Adrenal gland (tissue), 12 donors: ENCODE results near the gene UGGT1. TPM values are rescaled to one million over a fixed set of nuclear protein-coding genes. Genes with fewer than 3 reads are reported as not detected.

Experiments
- DNase-seq, 7 donors: peaks; one replicate each; pipeline ENCODE4 v3.0.0-alpha.2; 2019 to 2020
- H3K27ac ChIP-seq, 5 donors: fragments of 200-600 bp; sonication (generic) in 4 of 5; 1 replicate in 3 of 5; 2 replicates in 2 of 5; pipeline versions ENCODE4 v1.5.1 to v1.8.0; 2016 to 2020; ENCODE audit warnings: mild to moderate bottlenecking in 1 of 5
- H3K27me3 ChIP-seq: fragments of 200-600 bp; 2 replicates; pipeline ENCODE4 v1.8.0; 2021
- H3K36me3 ChIP-seq, 2 donors: fragments of 200-600 bp; replicated peaks in 1 of 2; 1 replicate in 1 of 2; 2 replicates in 1 of 2; pipeline versions ENCODE4 v1.5.1 to v1.8.0; 2018 to 2022
- H3K4me1 ChIP-seq, 2 donors: fragments of 200-600 bp; replicated peaks in 1 of 2; 1 replicate in 1 of 2; 2 replicates in 1 of 2; pipeline versions ENCODE4 v1.5.1 to v1.8.0; 2018 to 2021
- H3K4me3 ChIP-seq, 4 donors: fragments of 200-600 bp; sonication (generic) in 3 of 4; one replicate each; pipeline ENCODE4 v1.5.1; 2016 to 2018
- H3K9me3 ChIP-seq, 3 donors: fragments of 200-600 bp; sonication (generic) in 1 of 3; replicated peaks in 1 of 3; 1 replicate in 2 of 3; 2 replicates in 1 of 3; pipeline versions ENCODE4 v1.5.1 to v1.8.0; 2016 to 2021
- POLR2A ChIP-seq, 2 donors: fragments of 450-650 bp; IDR thresholded peaks; one replicate each; pipeline ENCODE4 v1.6.1; 2017; ENCODE audit warnings: antibody characterized with exemption in 2 of 2, mild to moderate bottlenecking in 2 of 2, moderate library complexity in 1 of 2
- WGBS, 4 donors: extraction: QIAGEN DNeasy Blood & Tissue Kit in 2 of 4; methylation state at CpG; one replicate each; pipeline versions ENCODE4 v1.1.5 to v1.1.7; 2013 to 2017; 5-methylcytosine and 5-hydroxymethylcytosine counted together
- intact Hi-C, 2 donors: fragments of 100-400 bp; cut with DNase I; formaldehyde crosslinking; loops; one replicate each; pipeline versions ENCODE4 v1.14.1 to v1.15.0; 2022 to 2023
- polyA plus RNA-seq, 3 donors: library from polyadenylated mRNA; stranded (reverse); fragments of 200-250 nt in 2 of 3; fragments of 350-450 nt in 1 of 3; fragmentation: Illumina TruSeq in 1 of 3; extraction: RNeasy Lipid Tissue Mini Kit (QIAGEN cat#74804) in 1 of 3; gene quantifications; one replicate each; pipeline ENCODE4 v1.2.3, GENCODE V29; 2013 to 2014
- total RNA-seq, 9 donors: library from RNA; depleted of rRNA in 4 of 9; stranded (reverse); fragments of >200 nt in 4 of 9; fragments of 120-200 nt in 1 of 9; fragmentation: NEBNext Ultra II Directional in 1 of 9; extraction: Animal tissue kit (Norgen Biotek cat#: 25700) in 1 of 9; gene quantifications; one replicate each; pipeline versions ENCODE4 v1.1.0 to v1.2.4, GENCODE V29; 2013 to 2023
- TF ChIP-seq, protein P1 (sequence below), 6 experiments: fragments of 450-650 bp in 4 of 6; fragments of 200-600 bp in 2 of 6; sonication (generic) in 1 of 6; IDR thresholded peaks; 1 replicate in 5 of 6; 2 replicates in 1 of 6; pipeline versions ENCODE4 v1.5.1 to v1.8.0; 2016 to 2021; ENCODE audit warnings: antibody characterized with exemption in 6 of 6, mild to moderate bottlenecking in 2 of 6, moderate library complexity in 1 of 6
- donor health status: healthy with polysubstance abuse.
- donor health status: Bipolar disorder and iron deficiency.
- donor health status: DM: yes; HTN: yes; CAD: no.
- donor health status: DM: no; HTN: no; CAD: no.
- donor health status: DM: no; HTN: no; CAD: no.
- donor health status: DM: yes; HTN: yes; CAD: no.

UGGT1 gene
- total and polyA plus RNA-seq, 12 donors = 6.6 to 67.5 (median 41.5) TPM

DNA sequence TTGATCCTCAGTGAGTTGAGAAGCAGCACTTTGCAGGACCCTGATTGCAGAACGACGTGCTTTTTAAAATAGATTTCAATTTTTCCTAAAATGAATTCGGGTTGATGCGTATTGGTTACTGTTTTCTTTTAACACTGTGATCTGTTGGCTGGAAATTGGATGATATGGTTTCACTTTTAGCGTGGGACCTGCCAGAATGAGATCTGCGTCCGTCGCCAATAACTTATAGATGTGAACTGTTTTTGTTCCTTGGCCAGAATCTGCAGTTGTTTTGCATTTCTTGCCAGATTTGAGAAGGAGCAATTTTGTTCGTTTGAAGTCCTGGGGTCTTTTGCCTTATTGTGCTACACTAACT, 703 bp downstream of the UGGT1 start:
- intact Hi-C loops = loop anchor here in 1 of 2 donors (5.0 kb wide), 1 partner anchor 64 kb away; the partner anchor contains the start of gene SAP130
- DNase-seq = peak in 1 of 7 donors; percentile 5
- WGBS, 4 donors = 0 to 1% (median 0%) methylated on average over 9 of the region's 9 CpGs
- Histone ChIP-seq H3K4me1 (peaks cover 3 to 18% of the 10 kb centered on the region in 2 donors), H3K9me3 (no peaks in the 10 kb centered on the region), H3K27ac (peak overlapping the region in 4 of 5 donors; percentile 23 to 89 (median 68)), H3K27me3 (no peaks in the 10 kb centered on the region), H3K36me3 (no peaks in the 10 kb centered on the region), H3K4me3 (peak overlapping the region; percentile 48 to 96 (median 80))
- TF ChIP-seq, protein P1, sequence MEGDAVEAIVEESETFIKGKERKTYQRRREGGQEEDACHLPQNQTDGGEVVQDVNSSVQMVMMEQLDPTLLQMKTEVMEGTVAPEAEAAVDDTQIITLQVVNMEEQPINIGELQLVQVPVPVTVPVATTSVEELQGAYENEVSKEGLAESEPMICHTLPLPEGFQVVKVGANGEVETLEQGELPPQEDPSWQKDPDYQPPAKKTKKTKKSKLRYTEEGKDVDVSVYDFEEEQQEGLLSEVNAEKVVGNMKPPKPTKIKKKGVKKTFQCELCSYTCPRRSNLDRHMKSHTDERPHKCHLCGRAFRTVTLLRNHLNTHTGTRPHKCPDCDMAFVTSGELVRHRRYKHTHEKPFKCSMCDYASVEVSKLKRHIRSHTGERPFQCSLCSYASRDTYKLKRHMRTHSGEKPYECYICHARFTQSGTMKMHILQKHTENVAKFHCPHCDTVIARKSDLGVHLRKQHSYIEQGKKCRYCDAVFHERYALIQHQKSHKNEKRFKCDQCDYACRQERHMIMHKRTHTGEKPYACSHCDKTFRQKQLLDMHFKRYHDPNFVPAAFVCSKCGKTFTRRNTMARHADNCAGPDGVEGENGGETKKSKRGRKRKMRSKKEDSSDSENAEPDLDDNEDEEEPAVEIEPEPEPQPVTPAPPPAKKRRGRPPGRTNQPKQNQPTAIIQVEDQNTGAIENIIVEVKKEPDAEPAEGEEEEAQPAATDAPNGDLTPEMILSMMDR (IDR thresholded peaks at IDR 0.05) = no peak
- TF ChIP-seq POLR2A (IDR thresholded peaks at IDR 0.05) = no peak

DNA sequence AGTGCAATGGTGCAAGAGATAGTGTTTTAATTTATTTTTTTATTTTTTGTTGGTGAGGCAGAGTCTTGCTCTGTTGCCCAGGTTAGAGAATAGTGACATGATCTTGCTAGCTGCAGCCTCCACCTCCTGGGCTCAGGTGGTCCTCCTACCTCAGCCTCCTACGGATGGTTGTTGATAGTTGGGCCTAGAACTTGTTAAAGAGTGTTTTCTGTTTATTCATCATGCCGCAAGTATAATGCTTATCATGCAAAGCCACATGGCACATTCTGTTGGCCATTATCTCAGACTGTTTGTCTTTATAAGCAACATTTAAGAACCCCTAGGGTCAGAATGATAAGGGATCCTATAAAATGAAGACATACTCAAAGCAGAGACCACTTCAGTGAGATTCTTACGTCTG, 1.7 kb downstream of the UGGT1 start:
- no peaks in the 10 kb centered on the region for H3K27me3 ChIP-seq
- H3K4me3 ChIP-seq = no peak overlapping the region
- intact Hi-C loops = loop anchor here in 1 of 2 donors (5.0 kb wide), 1 partner anchor 65 kb away; the partner anchor contains the start of gene SAP130
- no peaks in the 10 kb centered on the region for H3K36me3 ChIP-seq
- peaks cover 3 to 18% of the 10 kb centered on the region in 2 donors for H3K4me1 ChIP-seq
- DNase-seq = no peak
- H3K27ac ChIP-seq = no peak overlapping the region
- no peaks in the 10 kb centered on the region for H3K9me3 ChIP-seq
- WGBS, 4 donors = 58 to 87% (median 66%) methylated on average over 3 of the region's 3 CpGs
- no peak for TF ChIP-seq POLR2A (IDR thresholded peaks at IDR 0.05)
- TF ChIP-seq, protein P1 (IDR thresholded peaks at IDR 0.05) = no peak

DNA sequence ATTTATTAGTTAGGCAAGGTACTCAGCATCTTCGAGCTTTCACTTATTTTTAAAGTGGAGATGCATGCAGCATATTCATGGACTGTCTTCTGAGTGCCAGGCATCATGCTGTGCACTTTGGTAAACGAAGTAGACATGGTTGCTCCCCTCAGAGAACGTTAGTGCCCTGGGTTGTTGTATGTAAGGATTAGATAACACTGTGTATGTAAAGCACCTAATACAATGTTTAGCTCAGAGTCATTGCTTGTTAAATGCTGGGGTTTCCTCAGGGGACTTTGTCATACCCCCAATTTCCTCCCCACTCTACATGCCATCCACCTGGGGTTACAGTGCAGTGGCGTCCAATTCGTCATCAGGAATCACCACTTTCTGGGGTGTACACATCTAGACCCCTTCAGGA, 2.8 kb downstream of the UGGT1 start:
- H3K4me3 ChIP-seq = no peak overlapping the region
- H3K36me3 ChIP-seq = peaks cover 0 to 10% of the 10 kb centered on the region in 2 donors
- no peak for TF ChIP-seq POLR2A (IDR thresholded peaks at IDR 0.05)
- TF ChIP-seq, protein P1 (IDR thresholded peaks at IDR 0.05) = no peak
- 85 to 88% (median 86%) methylated on average over 5 of the region's 5 CpGs for whole genome bisulfite sequencing, 4 donors
- no peak for DNase-seq
- H3K27me3 ChIP-seq = no peaks in the 10 kb centered on the region
- peaks cover 3 to 18% of the 10 kb centered on the region in 2 donors for H3K4me1 ChIP-seq
- no peaks in the 10 kb centered on the region for H3K9me3 ChIP-seq
- no peak overlapping the region for H3K27ac ChIP-seq
- intact Hi-C loops = loop anchor here in 1 of 2 donors (5.0 kb wide), 1 partner anchor 66 kb away; the partner anchor contains the start of gene SAP130

DNA sequence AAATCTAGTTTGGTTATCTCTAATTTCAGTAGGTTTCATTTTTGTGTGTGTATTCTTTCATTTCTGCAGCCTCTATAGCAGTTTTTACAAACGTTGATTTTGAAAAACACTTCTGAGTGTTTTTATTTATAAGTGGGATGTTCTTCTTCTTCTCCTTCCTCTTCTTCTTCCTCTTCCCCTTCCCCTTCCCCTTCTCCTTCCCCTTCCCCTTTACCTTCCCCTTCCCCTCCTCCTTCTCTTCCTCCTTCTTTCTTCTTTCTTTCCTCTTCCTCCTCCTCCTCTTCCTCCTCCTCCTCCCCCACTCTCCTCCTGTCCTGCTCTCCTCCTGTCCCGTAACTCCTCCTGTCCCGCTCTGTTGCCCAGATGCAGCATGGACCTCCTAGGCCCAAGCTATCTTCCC, 4.2 kb downstream of the UGGT1 start:
- TF ChIP-seq, protein P1 (IDR thresholded peaks at IDR 0.05) = no peak
- no peak for TF ChIP-seq POLR2A (IDR thresholded peaks at IDR 0.05)
- H3K27ac ChIP-seq = no peak overlapping the region
- H3K4me1 ChIP-seq = peaks cover 3 to 18% of the 10 kb centered on the region in 2 donors
- H3K36me3 ChIP-seq = peaks cover 0 to 18% of the 10 kb centered on the region in 2 donors
- H3K9me3 ChIP-seq = no peaks in the 10 kb centered on the region
- no peak for DNase-seq
- no peaks in the 10 kb centered on the region for H3K27me3 ChIP-seq
- H3K4me3 ChIP-seq = no peak overlapping the region
- intact Hi-C loops = no loop called here
- WGBS, 4 donors = 44 to 50% (median 47%) methylated on average over 3 of the region's 3 CpGs
